BJ (cell line): ENCODE measurements around the gene SLX1A. TPM values are rescaled to one million over a fixed set of nuclear protein-coding genes. Genes with fewer than 3 reads are reported as not detected.

ENCODE experiments used
- CTCF ChIA-PET: fragments of 350-600 bp; formaldehyde crosslinking; extraction: SDS; loops from one replicate; lab custom pipeline; 2021; ENCODE audit warnings: antibody characterized with exemption, inconsistent platforms; lab: Yijun Ruan, JAX
- POLR2A ChIA-PET: fragments of 300-600 bp; sonication (Branson Sonifier 250); formaldehyde crosslinking; extraction: SDS; loops from one replicate; lab custom pipeline; 2021; ENCODE audit warnings: antibody characterized with exemption; lab: Charles Lee
- DNase-seq: peaks from one replicate; pipeline ENCODE4 v3.0.0-alpha.2; 2011; ENCODE audit warnings: low read depth
- H3K27me3 ChIP-seq: 2 replicates; pipeline ENCODE4 v1.6.0; 2011; ENCODE audit warnings: low read length; ENCODE audit not compliant: control insufficient read depth, insufficient read depth
- H3K36me3 ChIP-seq: 2 replicates; pipeline ENCODE4 v1.5.1; 2011; ENCODE audit warnings: low read length; ENCODE audit not compliant: control insufficient read depth, insufficient read depth
- H3K4me3 ChIP-seq: 2 replicates; pipeline ENCODE4 v1.5.1; 2011; ENCODE audit warnings: low read depth, mild to moderate bottlenecking, control low read depth, low read length
- polyA plus RNA-seq: library from polyadenylated mRNA; depleted of rRNA; stranded (reverse); fragments of >200 nt; gene quantifications from 2 replicates; pipeline ENCODE4 v1.2.3, GENCODE V29; 2011
- TF ChIP-seq, protein P1 (sequence below): IDR thresholded peaks from 2 replicates; pipeline ENCODE4 v1.5.1; 2011; ENCODE audit warnings: low read depth, mild to moderate bottlenecking, control low read depth, inconsistent platforms, low read length, moderate library complexity; ENCODE audit not compliant: insufficient read depth

SLX1A gene
- polyA plus RNA-seq, 1 experiment = 19.8 TPM

DNA sequence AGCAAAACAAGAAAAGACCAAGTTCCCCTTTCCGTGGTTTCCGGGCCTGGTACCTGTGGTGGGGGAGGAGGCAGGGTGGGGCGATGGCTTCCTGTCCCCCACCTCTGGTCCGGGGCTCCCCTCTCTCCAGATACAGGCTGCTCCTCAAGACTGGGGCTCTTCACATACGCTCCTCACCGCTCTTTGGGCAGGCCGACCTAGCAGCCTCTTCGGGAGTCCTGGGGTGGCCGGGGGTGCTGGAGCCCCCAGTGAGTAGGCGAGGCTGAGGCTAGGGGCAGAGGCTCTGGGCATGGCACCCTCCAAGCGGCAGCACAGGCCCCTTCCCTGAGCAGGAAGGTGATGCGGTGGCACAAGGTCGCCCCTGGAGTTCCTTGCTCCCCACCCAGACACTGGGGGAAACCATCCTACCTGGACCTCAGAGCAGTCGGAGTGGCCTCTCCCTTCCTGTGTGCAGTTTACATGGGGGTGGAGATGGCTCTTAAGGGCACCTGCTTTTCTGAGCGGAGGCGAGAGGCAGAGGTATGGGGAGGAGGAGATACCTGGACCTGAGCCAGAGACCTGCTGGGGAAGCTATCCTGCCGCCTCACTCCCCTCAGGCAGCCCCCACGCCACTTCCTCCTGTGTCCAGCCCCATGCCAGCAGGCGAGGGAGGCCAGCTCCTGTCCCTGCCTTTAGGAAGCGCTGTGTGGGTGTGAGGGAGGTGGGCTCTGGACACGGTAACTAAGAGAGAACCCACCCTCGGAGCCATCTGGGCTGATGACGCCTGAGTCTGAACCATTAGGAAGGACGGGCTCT is 9.4 kb upstream of the SLX1A start:
- CTCF ChIA-PET = no interaction called here

GRCh38 chr16:30184891-30185682 is 8.6 kb upstream of the SLX1A start:
- Histone ChIP-seq H3K27me3 (no peaks in the 10 kb centered on the region), H3K36me3 (peaks cover 2% of the 10 kb centered on the region; the same call in 1 of the 2 replicates), H3K4me3 (no peak overlapping the region)
- no peak for DNase-seq
- POLR2A ChIA-PET = no interaction called here
- TF ChIP-seq, protein P1, sequence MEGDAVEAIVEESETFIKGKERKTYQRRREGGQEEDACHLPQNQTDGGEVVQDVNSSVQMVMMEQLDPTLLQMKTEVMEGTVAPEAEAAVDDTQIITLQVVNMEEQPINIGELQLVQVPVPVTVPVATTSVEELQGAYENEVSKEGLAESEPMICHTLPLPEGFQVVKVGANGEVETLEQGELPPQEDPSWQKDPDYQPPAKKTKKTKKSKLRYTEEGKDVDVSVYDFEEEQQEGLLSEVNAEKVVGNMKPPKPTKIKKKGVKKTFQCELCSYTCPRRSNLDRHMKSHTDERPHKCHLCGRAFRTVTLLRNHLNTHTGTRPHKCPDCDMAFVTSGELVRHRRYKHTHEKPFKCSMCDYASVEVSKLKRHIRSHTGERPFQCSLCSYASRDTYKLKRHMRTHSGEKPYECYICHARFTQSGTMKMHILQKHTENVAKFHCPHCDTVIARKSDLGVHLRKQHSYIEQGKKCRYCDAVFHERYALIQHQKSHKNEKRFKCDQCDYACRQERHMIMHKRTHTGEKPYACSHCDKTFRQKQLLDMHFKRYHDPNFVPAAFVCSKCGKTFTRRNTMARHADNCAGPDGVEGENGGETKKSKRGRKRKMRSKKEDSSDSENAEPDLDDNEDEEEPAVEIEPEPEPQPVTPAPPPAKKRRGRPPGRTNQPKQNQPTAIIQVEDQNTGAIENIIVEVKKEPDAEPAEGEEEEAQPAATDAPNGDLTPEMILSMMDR = no peak
- CTCF ChIA-PET = no interaction called here

More for the DNA sequence above, 9.4 kb upstream of the SLX1A start:
- DNase-seq = no peak
- TF ChIP-seq, protein P1 = no peak
- H3K27me3 ChIP-seq = peaks cover 1% of the 10 kb centered on the region; the same call in 1 of the 2 replicates
- H3K36me3 ChIP-seq = peaks cover 2% of the 10 kb centered on the region; the same call in 1 of the 2 replicates
- peak overlapping the region; percentile 40 for H3K4me3 ChIP-seq
- POLR2A ChIA-PET = no interaction called here

GRCh38 chr16:30185683-30186421 is 7.8 kb upstream of the SLX1A start:
- no peak for DNase-seq
- POLR2A ChIA-PET = no interaction called here

DNA sequence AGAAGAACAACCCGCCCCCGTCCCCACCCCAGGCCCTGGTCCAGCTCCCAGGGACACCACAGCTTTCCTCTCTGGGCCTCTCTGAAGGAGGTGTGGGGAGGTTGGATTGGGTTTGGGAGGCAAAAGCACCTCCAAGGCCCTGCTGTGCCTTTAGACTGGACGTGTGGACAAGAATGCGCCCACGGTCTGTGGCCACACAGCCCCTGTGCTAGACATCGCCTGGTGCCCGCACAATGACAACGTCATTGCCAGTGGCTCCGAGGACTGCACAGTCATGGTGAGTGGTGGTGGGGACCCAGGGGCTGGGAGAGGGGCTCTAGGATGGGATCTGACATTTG is 7.3 kb upstream of the SLX1A start:
- H3K27me3 ChIP-seq = no peaks in the 10 kb centered on the region
- CTCF ChIA-PET = no interaction called here
- H3K36me3 ChIP-seq = peaks cover 2% of the 10 kb centered on the region; the same call in 1 of the 2 replicates
- TF ChIP-seq, protein P1 = no peak
- no peak overlapping the region for H3K4me3 ChIP-seq
- DNase-seq = no peak
- POLR2A ChIA-PET = no interaction called here

More at GRCh38 chr16:30185683-30186421, 7.8 kb upstream of the SLX1A start:
- CTCF ChIA-PET = no interaction called here
- Histone ChIP-seq H3K4me3 (no peak overlapping the region), H3K36me3 (peaks cover 2% of the 10 kb centered on the region; the same call in 1 of the 2 replicates), H3K27me3 (no peaks in the 10 kb centered on the region)
- TF ChIP-seq, protein P1 = no peak
